HEK293T (cell line): Measurements from ENCODE around the gene DIP2A.

Experiments used
- ELF4 ChIP-seq: fragments of 450-650 bp; IDR thresholded peaks from 2 replicates; pipeline ENCODE4 v1.6.1; 2017; ENCODE audit warnings: antibody characterized with exemption
- FOXM1 ChIP-seq: fragments of 450-650 bp; IDR thresholded peaks from 2 replicates; pipeline ENCODE4 v1.6.1; 2017; ENCODE audit warnings: mild to moderate bottlenecking, borderline replicate concordance
- SP1 ChIP-seq: fragments of 450-650 bp; IDR thresholded peaks from 2 replicates; pipeline ENCODE4 v1.6.1; 2017
- SUZ12 ChIP-seq: fragments of 450-650 bp; IDR thresholded peaks from 2 replicates; pipeline ENCODE4 v1.6.1; 2016; ENCODE audit warnings: mild to moderate bottlenecking

GRCh38 chr21:46410516-46410915, 48.2 kb upstream of the DIP2A start:
- TF ChIP-seq ELF4 (no peak), FOXM1 (no peak), SUZ12 (no peak), SP1 (no peak)
